ENCODE data around the gene SNRPD1.
"Not testable (repeated sequence)": the region's sequence is repeated elsewhere in the genome, so short reads cannot be mapped to it uniquely, and the experiment has no call there.

The SNRPD1 gene

DNA sequence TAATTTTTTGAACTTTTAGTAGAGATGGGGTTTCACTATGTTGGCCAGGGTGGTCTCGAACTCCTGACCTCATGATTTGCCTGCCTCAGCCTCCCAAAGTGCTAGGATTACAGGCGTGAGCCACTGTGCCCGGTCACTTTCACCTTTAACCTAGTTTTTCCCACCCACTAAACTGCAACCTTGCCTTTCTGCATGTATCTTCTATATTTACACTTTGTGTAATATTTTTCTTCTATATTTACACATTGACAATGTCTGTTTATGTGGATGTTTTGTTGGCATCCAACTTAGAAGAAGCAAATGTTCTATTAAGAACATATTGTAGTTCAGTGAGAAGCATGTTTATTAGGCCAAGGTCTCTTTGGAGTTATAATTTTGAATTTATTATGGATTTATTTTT, 26.7 kb downstream of the SNRPD1 start:
- DNase-seq: no peak

GRCh38 chr18:21640375-21640774, 28.3 kb downstream of the SNRPD1 start:
- not testable (repeated sequence) for DNase-seq

DNA sequence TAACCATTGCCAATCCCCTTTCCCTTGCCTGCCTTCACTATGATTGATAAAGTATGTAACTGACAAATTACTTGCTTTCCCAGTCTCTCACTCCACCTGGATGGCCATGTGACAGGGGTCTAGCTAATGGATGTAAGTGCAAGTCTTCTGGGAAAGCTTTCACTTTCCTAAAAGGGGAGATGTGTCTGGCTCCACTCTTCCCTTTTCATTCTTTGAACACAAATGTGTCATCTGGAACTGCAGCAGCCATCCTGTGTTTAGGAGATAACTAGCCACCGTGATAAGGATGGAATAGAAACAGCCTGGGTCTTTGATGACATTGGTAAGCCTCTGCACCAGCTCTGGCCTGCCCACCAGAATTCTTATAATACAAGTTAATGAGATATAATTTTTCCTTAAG, 38.2 kb downstream of the SNRPD1 start:
- no peak for DNase-seq

GRCh38 chr18:21652073-21652472, 40.0 kb downstream of the SNRPD1 start:
- no peak for DNase-seq

DNA sequence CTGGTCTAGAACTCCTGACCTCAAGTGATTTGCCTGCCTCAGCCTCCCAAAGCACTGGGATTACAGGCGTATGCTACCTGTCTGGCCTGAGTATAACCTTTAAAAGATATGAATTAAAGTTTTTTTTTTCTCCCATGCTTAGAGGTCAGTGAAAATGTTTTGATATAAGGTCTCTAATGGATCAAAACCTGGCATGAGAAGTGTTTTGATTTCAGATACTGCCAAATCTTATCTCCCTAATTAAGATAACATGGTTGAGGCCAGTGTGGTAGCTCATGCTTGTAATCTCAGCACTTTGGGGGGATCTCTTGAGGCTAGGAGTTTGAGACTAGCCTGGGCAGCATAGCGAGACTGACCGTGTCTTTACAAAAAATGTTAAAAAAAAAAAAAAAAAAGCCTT, 41.2 kb downstream of the SNRPD1 start:
- no peak for DNase-seq

DNA sequence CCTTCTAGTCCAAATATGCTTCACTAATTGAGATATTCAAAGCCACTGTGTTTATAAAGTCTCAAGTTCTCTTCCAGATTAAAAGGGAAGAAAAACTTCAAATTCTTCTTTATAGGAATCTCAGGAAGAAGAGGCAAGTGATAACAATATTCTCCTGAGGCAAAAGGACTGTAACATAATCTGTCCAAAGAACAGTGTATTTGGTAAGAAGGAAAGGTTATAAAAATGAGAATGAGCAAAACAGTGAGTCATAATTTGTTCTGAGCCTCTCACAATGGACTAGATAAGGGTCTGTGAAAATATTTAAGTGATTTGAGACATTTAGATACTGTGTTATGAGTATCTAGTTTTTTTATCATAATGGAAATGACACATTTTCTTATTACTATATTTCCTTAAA, 44.3 kb downstream of the SNRPD1 start:
- no peak for DNase-seq

- DNase-seq: no peak
These were observed 48.0 kb downstream of the SNRPD1 start for GRCh38 chr18:21660078-21660477.

DNA sequence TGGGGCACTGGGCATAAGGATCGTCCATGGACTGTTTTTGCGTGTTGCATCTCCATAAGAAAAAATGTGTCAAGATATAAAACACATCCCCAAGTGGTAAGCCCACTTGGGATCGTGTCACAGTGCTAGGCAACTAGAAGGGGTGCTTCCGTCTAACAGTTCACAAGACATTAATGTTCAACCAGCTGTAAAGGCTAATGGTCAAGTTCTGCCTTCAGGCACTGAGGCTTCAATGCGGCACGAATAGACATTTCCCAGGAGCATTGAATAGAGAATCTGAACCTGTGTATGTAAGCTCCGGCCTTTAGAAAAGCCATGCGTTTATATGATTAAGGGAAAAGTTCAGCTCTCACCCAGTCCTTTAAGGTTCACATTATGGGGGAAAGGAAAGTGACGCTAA, 50.5 kb downstream of the SNRPD1 start:
- DNase-seq: no peak

DNA sequence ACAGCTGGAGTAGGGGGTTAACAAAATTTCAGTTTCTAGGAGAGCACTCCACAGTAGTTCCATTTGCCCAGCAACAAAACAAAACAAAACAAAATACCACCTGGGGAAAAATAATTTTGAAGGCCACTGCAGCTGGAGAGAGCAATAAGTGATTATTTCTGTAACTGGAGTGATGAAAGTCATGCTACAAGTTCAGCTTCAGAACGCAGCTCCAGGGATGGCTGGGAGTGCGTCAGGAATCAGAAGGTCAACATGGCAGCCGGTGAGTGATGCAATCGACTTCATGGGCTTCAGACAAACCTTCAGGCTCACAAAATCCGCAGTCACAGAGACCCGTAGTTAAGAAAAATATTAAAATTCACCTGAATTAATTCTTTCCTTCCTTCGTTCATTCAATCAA, 51.5 kb downstream of the SNRPD1 start:
- DNase-seq: no peak

- no peak for DNase-seq
These were observed 52.0 kb downstream of the SNRPD1 start for GRCh38 chr18:21664069-21664468.

DNA sequence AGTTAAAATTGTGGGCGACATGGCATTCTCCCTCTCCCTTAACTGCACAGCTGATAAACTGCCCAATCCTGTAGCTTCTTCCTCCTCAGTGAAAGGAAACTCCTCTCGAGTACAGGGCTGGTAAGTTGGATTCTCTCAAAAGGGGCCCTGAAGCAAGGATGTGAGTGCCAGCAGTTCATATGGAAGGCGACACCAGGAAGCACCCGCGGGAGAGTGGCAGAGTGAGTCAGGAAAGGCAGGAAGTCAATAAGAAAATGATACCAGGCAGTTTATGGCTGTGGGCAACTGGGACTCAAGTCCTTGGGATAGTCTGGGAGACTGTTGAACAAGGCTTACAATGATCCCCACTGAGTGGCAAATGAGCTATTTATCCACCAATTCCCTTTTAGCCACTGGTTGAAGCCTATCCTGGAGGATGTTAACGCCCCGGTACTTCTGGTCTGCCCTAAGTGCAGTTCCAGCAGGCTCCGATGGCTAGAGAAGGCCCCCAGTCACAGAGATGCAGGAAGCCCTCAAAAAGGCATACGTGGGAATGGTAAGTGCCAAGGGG, 57.7 kb downstream of the SNRPD1 start:
- DNase-seq: no peak

- no peak for DNase-seq
These were observed 60.6 kb downstream of the SNRPD1 start for GRCh38 chr18:21672521-21673267.

DNA sequence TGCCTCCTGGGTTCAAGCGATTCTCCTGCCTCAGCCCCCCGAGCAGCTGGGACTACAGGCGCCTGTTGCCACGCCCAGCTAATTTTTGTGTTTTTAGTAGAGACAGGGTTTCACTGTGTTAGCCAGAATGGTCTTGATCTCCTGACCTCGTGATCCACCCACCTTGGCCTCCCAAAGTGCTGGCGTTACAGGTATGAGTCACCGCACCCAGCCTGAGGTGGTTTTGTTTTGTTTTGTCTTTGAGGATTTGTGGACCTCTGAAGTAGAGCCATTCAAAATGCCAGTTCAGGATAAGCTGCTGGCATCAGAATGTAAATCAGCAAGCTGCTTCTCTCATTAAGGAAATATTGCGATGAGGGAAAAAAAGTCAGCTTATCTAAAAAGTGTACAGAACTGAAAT, 63.2 kb downstream of the SNRPD1 start:
- not testable (repeated sequence) for DNase-seq

DNA sequence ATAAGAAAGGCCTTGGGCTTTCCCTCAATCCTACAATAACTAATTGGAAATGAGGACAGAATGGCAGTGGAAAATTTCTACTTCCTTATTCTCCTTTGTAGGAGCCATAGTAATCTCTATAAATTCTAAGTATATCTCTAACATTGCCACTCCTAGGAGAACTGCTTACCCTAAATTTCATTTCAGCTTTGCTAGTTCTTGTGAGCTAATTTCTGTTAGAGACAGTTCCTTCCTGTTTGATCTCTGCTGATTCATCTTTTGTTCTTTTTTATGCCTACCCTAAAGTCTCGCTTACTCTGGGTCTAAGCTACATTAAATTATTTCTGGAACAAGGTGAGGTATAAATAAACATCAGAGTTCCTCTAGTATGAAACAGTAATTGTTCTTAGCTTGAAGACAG, 66.7 kb downstream of the SNRPD1 start:
- no peak for DNase-seq

DNA sequence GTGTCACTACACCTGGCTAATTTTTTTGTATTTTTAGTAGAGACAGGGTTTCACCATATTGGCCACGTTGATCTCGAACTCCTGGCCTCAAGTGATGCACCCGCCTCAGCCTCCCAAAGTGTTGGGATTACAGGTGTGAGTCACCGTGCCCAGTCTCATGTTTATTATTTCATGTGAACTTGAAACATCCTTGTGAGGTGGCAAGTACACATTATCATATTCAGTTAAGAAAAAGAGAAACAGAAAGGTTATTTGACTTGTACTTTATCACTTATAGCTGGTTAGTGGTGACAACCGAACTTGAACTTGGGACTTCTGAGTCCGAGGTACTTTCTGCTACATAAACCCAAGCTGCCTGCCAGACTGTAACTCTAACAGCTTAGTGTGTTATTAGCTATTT, 68.0 kb downstream of the SNRPD1 start:
- DNase-seq: no peak

GRCh38 chr18:21682371-21683051, 70.4 kb downstream of the SNRPD1 start:
- peak; percentile 55 for DNase-seq
